ENCODE measurements around the gene TFDP2. TPM values are rescaled to one million over a fixed set of nuclear protein-coding genes. Genes with fewer than 3 reads are reported as not detected.

The TFDP2 gene
- total RNA-seq, 4 donors from 2014 or later, result 30.5 to 75.9 (median 43.0) TPM

DNA sequence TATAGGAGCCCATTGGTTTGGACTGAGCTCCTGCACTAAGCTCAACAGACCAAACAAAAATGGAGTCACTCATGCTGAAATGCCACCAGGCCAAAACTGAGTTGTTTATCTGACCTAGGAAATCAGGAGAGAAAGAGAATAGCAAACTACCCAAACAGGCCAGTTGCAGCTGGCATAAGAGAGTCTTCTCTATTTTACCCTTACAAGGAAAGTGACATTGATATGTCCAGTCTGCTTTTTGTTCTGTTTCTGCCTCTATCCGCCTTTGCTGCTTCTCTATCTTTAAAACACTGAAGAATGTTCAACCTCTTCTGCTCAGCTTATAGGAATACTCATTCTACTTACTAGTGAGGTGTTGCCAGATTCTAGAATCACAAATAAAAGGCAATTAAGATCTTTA lies 177.8 kb downstream of the TFDP2 start:
- no peak for TF ChIP-seq CTCF (IDR thresholded peaks at IDR 0.05)
- no peak for DNase-seq (ENCODE audit: low spot score)
- no peak for ATAC-seq (ENCODE audit: low FRiP score)

DNA sequence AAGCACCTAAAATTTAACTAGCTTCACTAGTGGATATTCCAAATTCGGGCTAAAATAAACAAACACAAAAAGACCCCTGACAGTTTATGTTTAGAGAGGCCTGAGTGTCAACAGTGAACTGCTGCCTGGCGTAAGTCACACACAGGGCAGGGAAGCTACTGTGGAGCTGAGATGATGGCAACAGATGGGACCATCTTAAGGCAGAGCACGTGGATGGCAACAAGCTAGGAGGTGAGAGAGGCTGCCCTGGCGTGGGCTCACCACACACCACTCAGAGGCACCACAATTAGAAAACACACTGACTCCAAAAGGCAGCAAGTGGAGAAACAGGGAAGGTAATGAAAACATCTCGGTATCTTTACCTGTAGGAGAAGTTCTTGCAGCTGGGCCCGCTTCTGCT lies 179.6 kb downstream of the TFDP2 start:
- DNase-seq (ENCODE audit: low spot score) (no peak), ATAC-seq (ENCODE audit: low FRiP score) (no peak)
- TF ChIP-seq CTCF (IDR thresholded peaks at IDR 0.05), result no peak

- ATAC-seq (ENCODE audit: low FRiP score) (no peak), DNase-seq (ENCODE audit: low spot score) (no peak)
- no peak for TF ChIP-seq CTCF (IDR thresholded peaks at IDR 0.05)
Measured at GRCh38 chr3:141965471-141965870, 183.9 kb downstream of the TFDP2 start.

DNA sequence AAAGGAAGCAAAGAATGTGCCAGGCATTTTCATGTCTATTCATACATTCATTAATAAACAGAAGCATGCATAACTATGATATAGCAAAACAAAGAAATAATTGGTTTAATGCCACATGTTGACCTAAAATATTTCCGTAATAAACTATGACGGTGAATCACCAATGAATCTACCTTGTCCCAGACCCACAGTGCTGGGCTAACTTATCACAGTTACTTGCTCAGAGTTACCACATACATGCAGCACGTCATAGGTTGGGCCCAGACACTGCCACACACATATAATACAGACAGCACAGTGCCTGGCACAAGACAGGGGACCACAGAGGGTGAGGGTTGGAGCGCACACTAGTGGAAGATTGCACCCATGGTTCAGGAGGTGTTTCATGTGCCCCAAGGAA lies 186.0 kb downstream of the TFDP2 start:
- no peak for TF ChIP-seq CTCF (IDR thresholded peaks at IDR 0.05)
- no peak for ATAC-seq (ENCODE audit: low FRiP score)
- no peak for DNase-seq (ENCODE audit: low spot score)

DNA sequence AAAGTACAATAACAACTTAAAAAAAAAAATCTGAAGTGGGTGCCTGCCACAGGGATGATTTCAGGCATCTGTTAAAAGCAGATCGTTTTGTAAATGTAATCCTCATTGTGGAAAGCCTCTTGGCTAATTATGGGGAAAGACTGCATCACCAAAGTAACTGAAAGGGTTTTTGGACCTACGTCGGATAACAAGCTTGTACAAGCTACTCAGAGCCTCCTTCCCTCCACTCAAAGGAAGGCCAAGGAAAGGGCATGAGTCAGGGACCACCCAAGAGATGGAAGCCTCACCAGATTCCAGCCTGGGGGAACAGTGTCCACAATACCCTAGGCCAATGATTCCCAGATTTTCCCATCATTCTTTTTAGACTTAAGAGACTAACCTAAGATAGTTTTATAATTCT lies 188.6 kb downstream of the TFDP2 start:
- no peak for DNase-seq (ENCODE audit: low spot score)
- TF ChIP-seq CTCF (IDR thresholded peaks at IDR 0.05), result no peak
- peak; percentile 38 for ATAC-seq (ENCODE audit: low FRiP score)

DNA sequence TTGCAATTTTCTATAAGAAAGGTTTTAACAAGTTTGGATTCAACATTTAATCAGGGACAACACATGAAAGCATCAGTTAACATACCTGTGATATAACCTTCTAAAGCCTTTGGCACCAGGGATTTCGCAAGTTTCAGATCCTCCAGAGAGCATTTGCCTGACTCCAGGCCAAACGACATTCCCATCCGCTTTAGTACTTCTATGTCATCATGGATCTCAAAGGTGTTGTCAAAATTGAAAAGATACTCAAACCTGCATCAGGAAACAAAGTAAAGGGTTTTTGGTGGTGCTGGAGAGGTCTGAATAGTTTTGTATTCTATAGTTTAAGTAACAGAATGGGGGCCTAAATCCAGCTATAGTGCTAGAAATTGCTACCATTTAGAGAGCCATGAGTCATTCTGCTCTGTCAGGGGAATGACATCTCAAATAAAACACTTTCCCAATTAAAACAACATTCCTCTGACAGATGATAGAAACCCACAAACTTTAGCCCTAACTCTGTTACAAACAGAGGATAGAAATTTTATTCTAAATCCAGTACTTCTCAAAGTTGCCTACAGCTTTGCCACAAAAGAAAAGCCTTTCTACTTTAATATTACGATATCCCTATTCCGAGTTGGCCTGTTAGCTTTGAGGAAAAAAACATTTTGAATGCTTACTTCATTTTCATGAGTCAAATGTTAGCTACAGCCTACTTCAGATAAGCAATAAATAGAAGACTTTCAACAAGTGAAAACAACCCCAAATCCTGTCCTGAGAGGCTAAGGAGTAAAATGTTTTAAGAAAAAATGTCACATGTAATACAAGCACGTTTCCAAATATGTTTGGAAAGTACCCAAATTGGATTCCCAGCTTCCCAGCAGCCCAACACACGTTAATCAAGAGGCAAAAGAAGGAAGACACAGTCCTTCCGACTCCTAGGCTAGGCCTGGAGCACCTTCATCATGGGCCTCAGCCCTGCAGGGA lies 189.5 kb downstream of the TFDP2 start:
- no peak for TF ChIP-seq CTCF (IDR thresholded peaks at IDR 0.05)
- DNase-seq (ENCODE audit: low spot score) (no peak), ATAC-seq (ENCODE audit: low FRiP score) (peak; percentile 73)

DNA sequence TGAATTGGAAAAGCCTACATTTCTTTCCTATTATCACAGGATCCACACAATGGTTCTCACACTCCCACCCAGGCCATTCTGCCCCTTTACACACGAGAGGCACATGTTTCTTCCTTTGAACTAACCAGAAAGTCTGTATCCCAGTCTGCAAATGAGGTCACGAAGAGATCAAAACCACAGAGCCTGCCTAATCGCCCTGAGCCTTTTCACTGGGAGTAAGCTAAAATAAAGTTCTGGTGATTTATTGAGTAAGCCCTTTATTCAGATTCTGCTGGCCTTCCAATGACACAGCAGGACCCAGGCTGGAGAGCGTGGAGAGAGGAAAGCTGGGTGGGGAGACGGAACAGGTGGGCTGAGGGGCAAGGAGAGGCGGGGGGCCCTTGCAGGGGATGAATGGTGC lies 194.2 kb downstream of the TFDP2 start:
- DNase-seq (ENCODE audit: low spot score) (no peak), ATAC-seq (ENCODE audit: low FRiP score) (no peak)
- TF ChIP-seq CTCF (IDR thresholded peaks at IDR 0.05), result no peak
